Measurements from ENCODE around the gene SNAP91.
A peak's percentile ranks its signal among the peaks of the same experiment; 100 is the strongest.

GRCh38 chr6:83514866-83515466 is 193.9 kb downstream of the SNAP91 start:
- TF ChIP-seq, protein P1, sequence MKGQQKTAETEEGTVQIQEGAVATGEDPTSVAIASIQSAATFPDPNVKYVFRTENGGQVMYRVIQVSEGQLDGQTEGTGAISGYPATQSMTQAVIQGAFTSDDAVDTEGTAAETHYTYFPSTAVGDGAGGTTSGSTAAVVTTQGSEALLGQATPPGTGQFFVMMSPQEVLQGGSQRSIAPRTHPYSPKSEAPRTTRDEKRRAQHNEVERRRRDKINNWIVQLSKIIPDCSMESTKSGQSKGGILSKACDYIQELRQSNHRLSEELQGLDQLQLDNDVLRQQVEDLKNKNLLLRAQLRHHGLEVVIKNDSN (CRISPR knock-in tag; IDR thresholded peaks at IDR 0.05) = no peak
- TF ChIP-seq CTCF (IDR thresholded peaks at IDR 0.05) (peak; percentile 62), CREB1 (CRISPR knock-in tag; IDR thresholded peaks at IDR 0.05) (no peak), NR3C1 (CRISPR knock-in tag; conservative IDR thresholded peaks at IDR 0.05; ENCODE audit: low read depth) (no peak), JUN (CRISPR knock-in tag; IDR thresholded peaks at IDR 0.05) (no peak), SMAD3 (CRISPR knock-in tag; IDR thresholded peaks at IDR 0.05; ENCODE audit: borderline replicate concordance) (no peak), NFYB (CRISPR knock-in tag; conservative IDR thresholded peaks at IDR 0.05; ENCODE audit: low read depth) (no peak), HMGXB4 (CRISPR knock-in tag; IDR thresholded peaks at IDR 0.05) (no peak)
- TF ChIP-seq, protein P2, sequence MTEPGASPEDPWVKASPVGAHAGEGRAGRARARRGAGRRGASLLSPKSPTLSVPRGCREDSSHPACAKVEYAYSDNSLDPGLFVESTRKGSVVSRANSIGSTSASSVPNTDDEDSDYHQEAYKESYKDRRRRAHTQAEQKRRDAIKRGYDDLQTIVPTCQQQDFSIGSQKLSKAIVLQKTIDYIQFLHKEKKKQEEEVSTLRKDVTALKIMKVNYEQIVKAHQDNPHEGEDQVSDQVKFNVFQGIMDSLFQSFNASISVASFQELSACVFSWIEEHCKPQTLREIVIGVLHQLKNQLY (CRISPR knock-in tag; IDR thresholded peaks at IDR 0.05) = no peak
- TF ChIP-seq, protein P3, sequence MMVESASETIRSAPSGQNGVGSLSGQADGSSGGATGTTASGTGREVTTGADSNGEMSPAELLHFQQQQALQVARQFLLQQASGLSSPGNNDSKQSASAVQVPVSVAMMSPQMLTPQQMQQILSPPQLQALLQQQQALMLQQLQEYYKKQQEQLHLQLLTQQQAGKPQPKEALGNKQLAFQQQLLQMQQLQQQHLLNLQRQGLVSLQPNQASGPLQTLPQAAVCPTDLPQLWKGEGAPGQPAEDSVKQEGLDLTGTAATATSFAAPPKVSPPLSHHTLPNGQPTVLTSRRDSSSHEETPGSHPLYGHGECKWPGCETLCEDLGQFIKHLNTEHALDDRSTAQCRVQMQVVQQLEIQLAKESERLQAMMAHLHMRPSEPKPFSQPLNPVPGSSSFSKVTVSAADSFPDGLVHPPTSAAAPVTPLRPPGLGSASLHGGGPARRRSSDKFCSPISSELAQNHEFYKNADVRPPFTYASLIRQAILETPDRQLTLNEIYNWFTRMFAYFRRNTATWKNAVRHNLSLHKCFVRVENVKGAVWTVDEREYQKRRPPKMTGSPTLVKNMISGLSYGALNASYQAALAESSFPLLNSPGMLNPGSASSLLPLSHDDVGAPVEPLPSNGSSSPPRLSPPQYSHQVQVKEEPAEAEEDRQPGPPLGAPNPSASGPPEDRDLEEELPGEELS (CRISPR knock-in tag; IDR thresholded peaks at IDR 0.05) = no peak
